HG03342 (cell line): ENCODE data around the gene AVP.
A peak's percentile ranks its signal among the peaks of the same experiment; 100 is the strongest.
"Not testable (repeated sequence)": the region's sequence is repeated elsewhere in the genome, so short reads cannot be mapped to it uniquely, and the experiment has no call there.

ENCODE experiments used
- ATAC-seq: cut with Tn5 transposase; IDR thresholded peaks from one replicate; pipeline ENCODE4 v1.9.1; 2021; ENCODE audit warnings: mild to moderate bottlenecking, moderate library complexity; ENCODE audit not compliant: unreplicated experiment

Gene AVP

GRCh38 chr20:3084283-3084985 is at the start of gene AVP:
Gene AVP, minus strand, starts transcription at chr20:3084724. Its CDS starts 50 bp downstream, at chr20:3084674.
- no peak for ATAC-seq

- no peak for ATAC-seq
These were observed 49.6 kb upstream of the AVP start for GRCh38 chr20:3134151-3134550.

- no peak for ATAC-seq
These were observed 48.6 kb upstream of the AVP start for GRCh38 chr20:3133155-3133554.

- ATAC-seq = no peak
These were observed 45.6 kb upstream of the AVP start for GRCh38 chr20:3130051-3130600.

- ATAC-seq = no peak
These were observed 44.6 kb upstream of the AVP start for GRCh38 chr20:3129094-3129493.

GRCh38 chr20:3128275-3128984 is 43.9 kb upstream of the AVP start:
- ATAC-seq = no peak

GRCh38 chr20:3126527-3126859 is 42.0 kb upstream of the AVP start:
- no peak for ATAC-seq

- ATAC-seq = not testable (repeated sequence)
These were observed 41.4 kb upstream of the AVP start for GRCh38 chr20:3125776-3126526.

GRCh38 chr20:3124773-3125560 is 40.4 kb upstream of the AVP start:
- not testable (repeated sequence) for ATAC-seq

GRCh38 chr20:3124163-3124562 is 39.6 kb upstream of the AVP start:
- ATAC-seq = not testable (repeated sequence)

GRCh38 chr20:3123542-3123941 is 39.0 kb upstream of the AVP start:
- no peak for ATAC-seq

GRCh38 chr20:3121955-3122610 is 37.6 kb upstream of the AVP start:
- ATAC-seq = no peak

- no peak for ATAC-seq
These were observed 36.9 kb upstream of the AVP start for GRCh38 chr20:3121271-3121911.

- no peak for ATAC-seq
These were observed 34.5 kb upstream of the AVP start for GRCh38 chr20:3119044-3119443.

GRCh38 chr20:3117839-3118379 is 33.4 kb upstream of the AVP start:
- ATAC-seq = peak; percentile 66

GRCh38 chr20:3116341-3116740 is 31.8 kb upstream of the AVP start:
- ATAC-seq = no peak

GRCh38 chr20:3115190-3116107 is 30.9 kb upstream of the AVP start:
- ATAC-seq = no peak

- no peak for ATAC-seq
These were observed 27.5 kb upstream of the AVP start for GRCh38 chr20:3111995-3112394.
